Testis (tissue), 3 donors: ENCODE measurements around the gene RBKS. TPM values are rescaled to one million over a fixed set of nuclear protein-coding genes. Genes with fewer than 3 reads are reported as not detected.
"Not testable (repeated sequence)": the region's sequence is repeated elsewhere in the genome, so short reads cannot be mapped to it uniquely, and the experiment has no call there.

ENCODE experiments used
- DNase-seq: peaks from one replicate; pipeline ENCODE4 v3.0.0-alpha.2; 2019
- H3K27ac ChIP-seq, 2 donors: fragments of 200-600 bp; sonication (generic); one replicate each; pipeline ENCODE4 v1.5.1; 2019
- H3K27me3 ChIP-seq: fragments of 200-600 bp; sonication (generic); one replicate; pipeline ENCODE4 v1.5.1; 2019
- H3K36me3 ChIP-seq: fragments of 200-600 bp; sonication (generic); one replicate; pipeline ENCODE4 v1.5.1; 2017; ENCODE audit warnings: low read depth; ENCODE audit errors: missing control alignments
- H3K4me1 ChIP-seq: fragments of 200-600 bp; sonication (generic); one replicate; pipeline ENCODE4 v1.5.1; 2019
- H3K4me3 ChIP-seq, 2 donors: fragments of 200-600 bp; sonication (generic); one replicate each; pipeline ENCODE4 v1.5.1; 2017 to 2019
- H3K9me3 ChIP-seq: fragments of 200-600 bp; sonication (generic); one replicate; pipeline ENCODE4 v1.5.1; 2017
- POLR2A ChIP-seq: fragments of 450-650 bp; IDR thresholded peaks from one replicate; pipeline ENCODE4 v1.6.1; 2017; ENCODE audit warnings: antibody characterized with exemption, mild to moderate bottlenecking, moderate library complexity
- WGBS, 2 donors: methylation state at CpG; one replicate each; pipeline ENCODE4 v1.1.5; 2018; 5-methylcytosine and 5-hydroxymethylcytosine counted together
- intact Hi-C: fragments of 100-400 bp; cut with DNase I; formaldehyde crosslinking; loops from one replicate; pipeline ENCODE4 v1.15.1; 2023; ENCODE audit warnings: low total_unique reads
- polyA plus RNA-seq: library from polyadenylated mRNA; stranded (reverse); fragments of 350-450 nt; fragmentation: Illumina TruSeq; extraction: RNeasy Lipid Tissue Mini Kit (QIAGEN cat#74804); gene quantifications from one replicate; pipeline ENCODE4 v1.2.3, GENCODE V29; 2014; ENCODE audit warnings: low read depth, low replicate concordance; ENCODE audit not compliant: insufficient read depth
- total RNA-seq, 2 donors: library from RNA; depleted of rRNA; stranded (reverse); fragments of >200 nt; gene quantifications; one replicate each; pipeline ENCODE4 v1.2.3, GENCODE V29; 2016
- TF ChIP-seq, protein P1 (sequence below), 3 experiments: fragments of 450-650 bp in 2 of 3; fragments of 200-600 bp in 1 of 3; sonication (generic) in 1 of 3; IDR thresholded peaks; one replicate each; pipeline ENCODE4 v1.5.1; 2016 to 2019; ENCODE audit warnings: antibody characterized with exemption in 3 of 3, mild to moderate bottlenecking in 2 of 3, moderate library complexity in 1 of 3

The RBKS gene
- total and polyA plus RNA-seq, 3 donors from 2014 or later, result 6.1 to 18.4 (median 6.3) TPM

DNA sequence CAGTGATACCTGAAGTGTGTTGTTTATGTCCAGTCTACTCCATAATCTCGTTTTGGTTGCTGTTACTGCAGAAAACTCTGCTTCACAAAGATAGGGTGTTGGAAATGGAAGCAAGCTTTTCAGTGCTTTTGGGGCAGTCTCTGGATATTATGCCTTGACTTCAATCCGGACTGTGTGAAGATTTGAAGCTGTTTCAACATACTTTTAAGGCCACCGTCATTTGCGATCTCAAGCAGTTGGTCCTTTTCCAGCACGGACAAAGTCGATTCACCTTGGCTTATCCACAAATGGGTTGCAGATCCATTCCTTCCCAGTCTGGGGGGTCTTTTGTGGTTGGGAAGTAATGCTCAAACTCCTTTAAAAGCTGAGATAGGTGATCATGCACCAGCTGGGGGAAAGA lies 20.4 kb downstream of the RBKS start:
- H3K4me3 ChIP-seq, result no peak overlapping the region
- WGBS, 2 donors, result 92% methylated on average over 6 of the region's 6 CpGs
- no peaks in the 10 kb centered on the region for H3K4me1 ChIP-seq
- H3K27ac ChIP-seq, result no peak overlapping the region
- no peaks in the 10 kb centered on the region for H3K9me3 ChIP-seq
- no peaks in the 10 kb centered on the region for H3K27me3 ChIP-seq
- H3K36me3 ChIP-seq, result no peaks in the 10 kb centered on the region
- TF ChIP-seq, protein P1, sequence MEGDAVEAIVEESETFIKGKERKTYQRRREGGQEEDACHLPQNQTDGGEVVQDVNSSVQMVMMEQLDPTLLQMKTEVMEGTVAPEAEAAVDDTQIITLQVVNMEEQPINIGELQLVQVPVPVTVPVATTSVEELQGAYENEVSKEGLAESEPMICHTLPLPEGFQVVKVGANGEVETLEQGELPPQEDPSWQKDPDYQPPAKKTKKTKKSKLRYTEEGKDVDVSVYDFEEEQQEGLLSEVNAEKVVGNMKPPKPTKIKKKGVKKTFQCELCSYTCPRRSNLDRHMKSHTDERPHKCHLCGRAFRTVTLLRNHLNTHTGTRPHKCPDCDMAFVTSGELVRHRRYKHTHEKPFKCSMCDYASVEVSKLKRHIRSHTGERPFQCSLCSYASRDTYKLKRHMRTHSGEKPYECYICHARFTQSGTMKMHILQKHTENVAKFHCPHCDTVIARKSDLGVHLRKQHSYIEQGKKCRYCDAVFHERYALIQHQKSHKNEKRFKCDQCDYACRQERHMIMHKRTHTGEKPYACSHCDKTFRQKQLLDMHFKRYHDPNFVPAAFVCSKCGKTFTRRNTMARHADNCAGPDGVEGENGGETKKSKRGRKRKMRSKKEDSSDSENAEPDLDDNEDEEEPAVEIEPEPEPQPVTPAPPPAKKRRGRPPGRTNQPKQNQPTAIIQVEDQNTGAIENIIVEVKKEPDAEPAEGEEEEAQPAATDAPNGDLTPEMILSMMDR (IDR thresholded peaks at IDR 0.05), result no peak
- no peak for TF ChIP-seq POLR2A
- intact Hi-C loops, result no loop called here
- no peak for DNase-seq

GRCh38 chr2:27866237-27866636 lies 23.9 kb downstream of the RBKS start:
- Histone ChIP-seq H3K27ac (no peak overlapping the region), H3K36me3 (no peaks in the 10 kb centered on the region), H3K4me1 (no peaks in the 10 kb centered on the region), H3K4me3 (no peak overlapping the region), H3K9me3 (no peaks in the 10 kb centered on the region), H3K27me3 (no peaks in the 10 kb centered on the region)
- WGBS, 2 donors, result 79 to 91% methylated on average over 1 of the region's 1 CpG
- DNase-seq, result no peak
- TF ChIP-seq, protein P1 (IDR thresholded peaks at IDR 0.05), result no peak
- TF ChIP-seq POLR2A, result no peak
- intact Hi-C loops, result no loop called here

- DNase-seq, H3K27ac ChIP-seq, intact Hi-C loops, H3K9me3 ChIP-seq, H3K4me1 ChIP-seq, H3K27me3 ChIP-seq, H3K4me3 ChIP-seq, H3K36me3 ChIP-seq: not testable (repeated sequence)
- 93 to 97% methylated on average over 5 of the region's 5 CpGs for WGBS, 2 donors
Observed at GRCh38 chr2:27863955-27864354, 26.2 kb downstream of the RBKS start.

- Histone ChIP-seq H3K27me3 (no peaks in the 10 kb centered on the region), H3K4me3 (no peak overlapping the region), H3K27ac (no peak overlapping the region), H3K4me1 (no peaks in the 10 kb centered on the region), H3K9me3 (no peaks in the 10 kb centered on the region), H3K36me3 (no peaks in the 10 kb centered on the region)
- TF ChIP-seq, protein P1 (IDR thresholded peaks at IDR 0.05), result no peak
- TF ChIP-seq POLR2A, result no peak
- DNase-seq, result no peak
- WGBS, 2 donors, result 81 to 88% methylated on average over 1 of the region's 1 CpG
- intact Hi-C loops, result no loop called here
Observed at GRCh38 chr2:27863146-27863545, 27.0 kb downstream of the RBKS start.

DNA sequence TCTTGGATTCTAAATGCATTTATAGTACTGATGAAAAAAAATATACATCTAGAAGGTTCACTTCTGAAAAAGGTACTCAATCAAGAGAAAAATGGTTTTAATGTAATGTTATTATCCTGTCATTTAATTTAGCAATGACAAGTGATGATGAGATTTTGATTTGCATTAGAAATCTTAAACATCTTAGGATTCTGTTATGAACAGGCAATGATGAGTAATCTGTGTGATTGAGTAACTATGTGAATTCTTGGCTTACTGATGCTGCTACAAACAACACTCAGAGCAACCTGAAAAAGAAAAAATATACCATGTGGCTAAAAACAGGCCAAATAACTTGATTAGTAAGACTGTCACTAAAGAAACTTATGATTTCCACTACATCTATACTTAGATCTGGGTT lies 30.1 kb downstream of the RBKS start:
- intact Hi-C loops, result no loop called here
- Histone ChIP-seq H3K27ac (no peak overlapping the region), H3K27me3 (no peaks in the 10 kb centered on the region), H3K4me3 (no peak overlapping the region), H3K4me1 (no peaks in the 10 kb centered on the region), H3K9me3 (no peaks in the 10 kb centered on the region), H3K36me3 (no peaks in the 10 kb centered on the region)
- DNase-seq, result no peak
- TF ChIP-seq, protein P1 (IDR thresholded peaks at IDR 0.05), result no peak
- no peak for TF ChIP-seq POLR2A
